Peyer's patch (tissue), 4 donors: ENCODE measurements around the gene EVC2.

Source experiments
- POLR2A ChIP-seq, 2 donors: fragments of 450-650 bp; IDR thresholded peaks; one replicate each; pipeline ENCODE4 v1.5.1; 2017; ENCODE audit warnings: antibody characterized with exemption in 2 of 2, mild to moderate bottlenecking in 2 of 2, moderate library complexity in 2 of 2
- TF ChIP-seq, protein P1 (sequence below), 6 experiments: fragments of 450-650 bp in 4 of 6; fragments of 200-600 bp in 2 of 6; sonication (generic) in 1 of 6; IDR thresholded peaks; one replicate each; pipeline ENCODE4 v1.5.1; 2017 to 2019; ENCODE audit warnings: antibody characterized with exemption in 6 of 6, mild to moderate bottlenecking in 3 of 6, moderate library complexity in 1 of 6

DNA sequence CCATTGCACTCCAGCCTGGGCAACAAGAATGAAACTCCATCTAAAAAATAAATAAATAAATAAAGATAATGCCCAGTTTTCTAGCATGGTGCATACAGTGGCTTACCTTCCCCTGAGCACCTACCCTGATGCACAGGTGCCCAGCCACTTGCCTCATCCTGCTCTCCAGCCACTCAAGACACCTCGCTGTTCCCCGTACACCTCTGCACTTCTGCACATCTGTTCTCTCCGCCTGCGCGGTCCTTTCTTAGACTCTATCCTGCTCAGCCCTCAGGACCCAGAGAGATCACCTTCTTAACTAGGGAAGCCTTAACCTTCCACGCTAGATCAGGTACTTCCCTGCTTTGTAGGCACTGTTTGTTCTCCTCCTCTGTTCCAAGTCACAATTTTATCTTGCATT, 5.5 kb upstream of the EVC2 start:
- no peak for TF ChIP-seq POLR2A (IDR thresholded peaks at IDR 0.05)
- TF ChIP-seq, protein P1, sequence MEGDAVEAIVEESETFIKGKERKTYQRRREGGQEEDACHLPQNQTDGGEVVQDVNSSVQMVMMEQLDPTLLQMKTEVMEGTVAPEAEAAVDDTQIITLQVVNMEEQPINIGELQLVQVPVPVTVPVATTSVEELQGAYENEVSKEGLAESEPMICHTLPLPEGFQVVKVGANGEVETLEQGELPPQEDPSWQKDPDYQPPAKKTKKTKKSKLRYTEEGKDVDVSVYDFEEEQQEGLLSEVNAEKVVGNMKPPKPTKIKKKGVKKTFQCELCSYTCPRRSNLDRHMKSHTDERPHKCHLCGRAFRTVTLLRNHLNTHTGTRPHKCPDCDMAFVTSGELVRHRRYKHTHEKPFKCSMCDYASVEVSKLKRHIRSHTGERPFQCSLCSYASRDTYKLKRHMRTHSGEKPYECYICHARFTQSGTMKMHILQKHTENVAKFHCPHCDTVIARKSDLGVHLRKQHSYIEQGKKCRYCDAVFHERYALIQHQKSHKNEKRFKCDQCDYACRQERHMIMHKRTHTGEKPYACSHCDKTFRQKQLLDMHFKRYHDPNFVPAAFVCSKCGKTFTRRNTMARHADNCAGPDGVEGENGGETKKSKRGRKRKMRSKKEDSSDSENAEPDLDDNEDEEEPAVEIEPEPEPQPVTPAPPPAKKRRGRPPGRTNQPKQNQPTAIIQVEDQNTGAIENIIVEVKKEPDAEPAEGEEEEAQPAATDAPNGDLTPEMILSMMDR (IDR thresholded peaks at IDR 0.05), result no peak
